ENCODE measurements around the gene ALX1. TPM values are rescaled to one million over a fixed set of nuclear protein-coding genes. Genes with fewer than 3 reads are reported as not detected.

ALX1 gene
- not detected for total RNA-seq

GRCh38 chr12:85280165-85280983 is at the start of gene ALX1:
TSS of gene ALX1 (plus strand) at chr12:85280220. CDS start at chr12:85280262, 42 bp downstream.
- CTCF ChIA-PET = no interaction called here
- Mint-ChIP-seq H3K27me3 (peaks cover 50% of the 10 kb centered on the region), H3K27ac (no peak within 1 kb of the TSS), H3K4me3 (peak within 1 kb of the TSS; percentile 33), H3K36me3 (no peaks in the 10 kb centered on the region), H3K4me1 (ENCODE audit: low read depth) (peaks cover 7% of the 10 kb centered on the region), H3K9me3 (peaks cover 2% of the 10 kb centered on the region)
- DNase-seq = no peak
- intact Hi-C loops (cut with micrococcal nuclease) = no loop called here
- POLR2A ChIA-PET = no interaction called here

GRCh38 chr12:85237327-85237726 is 42.7 kb upstream of the ALX1 start:
- no peaks in the 10 kb centered on the region for H3K4me1 Mint-ChIP-seq (ENCODE audit: low read depth)
- H3K9me3 Mint-ChIP-seq = peaks cover 2% of the 10 kb centered on the region
- no peaks in the 10 kb centered on the region for H3K27me3 Mint-ChIP-seq
- ChIA-PET CTCF (no interaction called here), POLR2A (no interaction called here)
- intact Hi-C loops (cut with micrococcal nuclease) = no loop called here
- DNase-seq = no peak
- no peaks in the 10 kb centered on the region for H3K36me3 Mint-ChIP-seq
- H3K4me3 Mint-ChIP-seq = no peak overlapping the region
- H3K27ac Mint-ChIP-seq = no peak overlapping the region

GRCh38 chr12:85244561-85244960 is 35.5 kb upstream of the ALX1 start:
- intact Hi-C loops (cut with micrococcal nuclease) = no loop called here
- Mint-ChIP-seq H3K4me1 (ENCODE audit: low read depth) (no peaks in the 10 kb centered on the region), H3K9me3 (no peaks in the 10 kb centered on the region), H3K4me3 (no peak overlapping the region), H3K36me3 (no peaks in the 10 kb centered on the region), H3K27me3 (no peaks in the 10 kb centered on the region), H3K27ac (no peak overlapping the region)
- no peak for DNase-seq
- ChIA-PET POLR2A (no interaction called here), CTCF (no interaction called here)

GRCh38 chr12:85253853-85254252 is 26.2 kb upstream of the ALX1 start:
- ChIA-PET CTCF (interaction anchor here (0.6 kb wide), 1 partner anchor 55 kb away, joined by 3 read pairs; no protein-coding TSS in a partner anchor), POLR2A (no interaction called here)
- no peak overlapping the region for H3K27ac Mint-ChIP-seq
- no peak overlapping the region for H3K4me3 Mint-ChIP-seq
- no peaks in the 10 kb centered on the region for H3K4me1 Mint-ChIP-seq (ENCODE audit: low read depth)
- H3K27me3 Mint-ChIP-seq = no peaks in the 10 kb centered on the region
- DNase-seq = no peak
- intact Hi-C loops (cut with micrococcal nuclease) = no loop called here
- no peaks in the 10 kb centered on the region for H3K36me3 Mint-ChIP-seq
- no peaks in the 10 kb centered on the region for H3K9me3 Mint-ChIP-seq

GRCh38 chr12:85257671-85258070 is 22.3 kb upstream of the ALX1 start:
- CTCF ChIA-PET = no interaction called here
- Mint-ChIP-seq H3K4me3 (no peak overlapping the region), H3K36me3 (no peaks in the 10 kb centered on the region), H3K9me3 (no peaks in the 10 kb centered on the region), H3K27me3 (no peaks in the 10 kb centered on the region), H3K4me1 (ENCODE audit: low read depth) (no peaks in the 10 kb centered on the region), H3K27ac (no peak overlapping the region)
- intact Hi-C loops (cut with micrococcal nuclease) = no loop called here
- no peak for DNase-seq
- POLR2A ChIA-PET = no interaction called here

GRCh38 chr12:85260447-85260846 is 19.6 kb upstream of the ALX1 start:
- CTCF ChIA-PET = no interaction called here
- Mint-ChIP-seq H3K27me3 (no peaks in the 10 kb centered on the region), H3K36me3 (no peaks in the 10 kb centered on the region), H3K9me3 (no peaks in the 10 kb centered on the region), H3K4me1 (ENCODE audit: low read depth) (no peaks in the 10 kb centered on the region), H3K4me3 (no peak overlapping the region), H3K27ac (no peak overlapping the region)
- intact Hi-C loops (cut with micrococcal nuclease) = no loop called here
- DNase-seq = no peak
- POLR2A ChIA-PET = no interaction called here

- CTCF ChIA-PET = no interaction called here
- Mint-ChIP-seq H3K27ac (no peak overlapping the region), H3K36me3 (no peaks in the 10 kb centered on the region), H3K27me3 (no peaks in the 10 kb centered on the region), H3K4me1 (ENCODE audit: low read depth) (no peaks in the 10 kb centered on the region), H3K4me3 (no peak overlapping the region), H3K9me3 (no peaks in the 10 kb centered on the region)
- intact Hi-C loops (cut with micrococcal nuclease) = no loop called here
- DNase-seq = no peak
- POLR2A ChIA-PET = no interaction called here
These were observed 19.1 kb upstream of the ALX1 start for GRCh38 chr12:85260896-85261295.

- Mint-ChIP-seq H3K27ac (no peak overlapping the region), H3K36me3 (no peaks in the 10 kb centered on the region), H3K27me3 (no peaks in the 10 kb centered on the region), H3K4me3 (no peak overlapping the region), H3K4me1 (ENCODE audit: low read depth) (no peaks in the 10 kb centered on the region), H3K9me3 (no peaks in the 10 kb centered on the region)
- no peak for DNase-seq
- ChIA-PET CTCF (no interaction called here), POLR2A (no interaction called here)
- intact Hi-C loops (cut with micrococcal nuclease) = no loop called here
These were observed 13.7 kb upstream of the ALX1 start for GRCh38 chr12:85266356-85266755.

GRCh38 chr12:85273381-85274314 is 6.4 kb upstream of the ALX1 start:
- Mint-ChIP-seq H3K4me3 (no peak overlapping the region), H3K9me3 (peaks cover 3% of the 10 kb centered on the region), H3K27me3 (peaks cover 38% of the 10 kb centered on the region), H3K27ac (no peak overlapping the region), H3K36me3 (peaks cover 1% of the 10 kb centered on the region), H3K4me1 (ENCODE audit: low read depth) (no peaks in the 10 kb centered on the region)
- intact Hi-C loops (cut with micrococcal nuclease) = loop anchor here (10.0 kb wide), 1 partner anchor 359 kb away; the partner anchor contains the start of gene SLC6A15
- ChIA-PET POLR2A (no interaction called here), CTCF (no interaction called here)
- DNase-seq = no peak

- Mint-ChIP-seq H3K4me3 (no peak overlapping the region), H3K36me3 (peaks cover 1% of the 10 kb centered on the region), H3K27me3 (peaks cover 41% of the 10 kb centered on the region), H3K4me1 (ENCODE audit: low read depth) (no peaks in the 10 kb centered on the region), H3K9me3 (peaks cover 3% of the 10 kb centered on the region), H3K27ac (no peak overlapping the region)
- DNase-seq = no peak
- intact Hi-C loops (cut with micrococcal nuclease) = loop anchor here (10.0 kb wide), 1 partner anchor 359 kb away; the partner anchor contains the start of gene SLC6A15
- CTCF ChIA-PET = no interaction called here
- POLR2A ChIA-PET = no interaction called here
These were observed 5.7 kb upstream of the ALX1 start for GRCh38 chr12:85274315-85274651.

GRCh38 chr12:85275374-85275773 is 4.6 kb upstream of the ALX1 start:
- Mint-ChIP-seq H3K4me1 (ENCODE audit: low read depth) (peaks cover 3% of the 10 kb centered on the region), H3K4me3 (no peak overlapping the region), H3K36me3 (peaks cover 1% of the 10 kb centered on the region), H3K27me3 (peaks cover 49% of the 10 kb centered on the region), H3K9me3 (peaks cover 3% of the 10 kb centered on the region), H3K27ac (no peak overlapping the region)
- ChIA-PET CTCF (no interaction called here), POLR2A (no interaction called here)
- DNase-seq = no peak
- intact Hi-C loops (cut with micrococcal nuclease) = loop anchor here (10.0 kb wide), 1 partner anchor 361 kb away; the partner anchor contains the start of gene SLC6A15

- DNase-seq = no peak
- Mint-ChIP-seq H3K4me3 (no peak overlapping the region), H3K4me1 (ENCODE audit: low read depth) (peaks cover 7% of the 10 kb centered on the region), H3K27me3 (peaks cover 64% of the 10 kb centered on the region), H3K36me3 (peaks cover 1% of the 10 kb centered on the region), H3K27ac (no peak overlapping the region), H3K9me3 (peaks cover 3% of the 10 kb centered on the region)
- intact Hi-C loops (cut with micrococcal nuclease) = loop anchor here (10.0 kb wide), 1 partner anchor 362 kb away; the partner anchor contains the start of gene SLC6A15
- ChIA-PET POLR2A (no interaction called here), CTCF (no interaction called here)
These were observed 2.8 kb upstream of the ALX1 start for GRCh38 chr12:85277191-85277590.
